ENCODE data around the gene PFKFB2. TPM values are rescaled to one million over a fixed set of nuclear protein-coding genes. Genes with fewer than 3 reads are reported as not detected.

PFKFB2 gene
- total RNA-seq, 1 donor: 14.5 TPM

DNA sequence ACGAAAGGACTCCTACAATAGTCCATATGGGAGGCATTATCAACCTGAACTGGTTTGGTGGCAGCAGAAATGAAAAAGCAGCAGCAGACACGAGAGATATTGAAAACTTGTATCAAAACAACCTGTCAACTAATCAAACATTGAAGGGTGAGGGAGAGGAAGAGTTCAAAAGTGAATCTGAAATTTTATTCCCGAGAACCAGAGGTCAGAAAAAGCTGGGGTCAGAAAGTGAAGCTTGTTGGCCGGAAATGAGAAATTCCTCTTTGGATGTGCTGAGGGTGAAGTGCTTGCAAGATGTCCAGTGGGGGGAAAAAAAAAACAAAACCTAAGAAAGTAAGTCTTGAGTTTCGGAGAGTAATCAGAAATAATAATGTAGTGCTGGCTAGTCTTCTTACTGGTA, 49.1 kb downstream of the PFKFB2 start:
- Histone ChIP-seq H3K4me2 (ENCODE audit: insufficient read depth, low read length) (no peak overlapping the region), H3K79me2 (ENCODE audit: insufficient read depth, low read length) (no peaks in the 10 kb centered on the region), H2AFZ (ENCODE audit: low read length) (no peak overlapping the region), H3K4me3 (ENCODE audit: insufficient read depth, low read length) (no peak overlapping the region), H3K36me3 (ENCODE audit: insufficient read depth, low read length) (no peaks in the 10 kb centered on the region), H3K27me3 (ENCODE audit: insufficient read depth, low read length) (no peaks in the 10 kb centered on the region), H3K9me3 (ENCODE audit: low read depth, low read length) (no peaks in the 10 kb centered on the region), H3K4me1 (ENCODE audit: insufficient read depth, low read length) (no peaks in the 10 kb centered on the region), H4K20me1 (ENCODE audit: insufficient read depth, low read length) (no peaks in the 10 kb centered on the region), H3K27ac (ENCODE audit: low read depth, low read length) (no peak overlapping the region)
- TF ChIP-seq, protein P1, sequence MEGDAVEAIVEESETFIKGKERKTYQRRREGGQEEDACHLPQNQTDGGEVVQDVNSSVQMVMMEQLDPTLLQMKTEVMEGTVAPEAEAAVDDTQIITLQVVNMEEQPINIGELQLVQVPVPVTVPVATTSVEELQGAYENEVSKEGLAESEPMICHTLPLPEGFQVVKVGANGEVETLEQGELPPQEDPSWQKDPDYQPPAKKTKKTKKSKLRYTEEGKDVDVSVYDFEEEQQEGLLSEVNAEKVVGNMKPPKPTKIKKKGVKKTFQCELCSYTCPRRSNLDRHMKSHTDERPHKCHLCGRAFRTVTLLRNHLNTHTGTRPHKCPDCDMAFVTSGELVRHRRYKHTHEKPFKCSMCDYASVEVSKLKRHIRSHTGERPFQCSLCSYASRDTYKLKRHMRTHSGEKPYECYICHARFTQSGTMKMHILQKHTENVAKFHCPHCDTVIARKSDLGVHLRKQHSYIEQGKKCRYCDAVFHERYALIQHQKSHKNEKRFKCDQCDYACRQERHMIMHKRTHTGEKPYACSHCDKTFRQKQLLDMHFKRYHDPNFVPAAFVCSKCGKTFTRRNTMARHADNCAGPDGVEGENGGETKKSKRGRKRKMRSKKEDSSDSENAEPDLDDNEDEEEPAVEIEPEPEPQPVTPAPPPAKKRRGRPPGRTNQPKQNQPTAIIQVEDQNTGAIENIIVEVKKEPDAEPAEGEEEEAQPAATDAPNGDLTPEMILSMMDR (IDR thresholded peaks at IDR 0.05; ENCODE audit: extremely low read depth, low read depth, low read length): no peak
- no peak for DNase-seq (ENCODE audit: insufficient read length, low spot score, missing footprints)

DNA sequence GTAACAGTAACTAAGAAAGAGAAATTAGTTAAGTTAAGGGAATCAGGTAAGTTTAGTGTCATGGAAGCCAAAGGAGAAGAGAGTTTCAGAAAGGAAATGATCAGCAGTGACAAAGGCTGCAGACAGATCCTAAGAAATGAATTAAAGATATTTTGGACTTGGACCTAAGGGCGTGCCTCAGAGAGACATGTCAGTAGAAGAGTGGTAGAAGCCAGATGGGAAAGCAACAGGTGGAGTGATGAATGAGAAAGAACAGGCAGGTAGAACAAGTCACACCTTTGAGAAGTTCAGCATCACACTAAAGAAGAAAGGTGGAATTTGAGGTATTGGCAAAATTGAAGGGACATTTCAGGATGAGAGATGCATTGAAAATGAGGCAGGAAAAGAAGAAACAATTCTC, 49.6 kb downstream of the PFKFB2 start:
- H3K4me1 ChIP-seq (ENCODE audit: insufficient read depth, low read length): no peaks in the 10 kb centered on the region
- no peak for DNase-seq (ENCODE audit: insufficient read length, low spot score, missing footprints)
- H3K4me2 ChIP-seq (ENCODE audit: insufficient read depth, low read length): no peak overlapping the region
- H4K20me1 ChIP-seq (ENCODE audit: insufficient read depth, low read length): no peaks in the 10 kb centered on the region
- H3K36me3 ChIP-seq (ENCODE audit: insufficient read depth, low read length): no peaks in the 10 kb centered on the region
- H3K4me3 ChIP-seq (ENCODE audit: insufficient read depth, low read length): no peak overlapping the region
- no peak overlapping the region for H2AFZ ChIP-seq (ENCODE audit: low read length)
- H3K27me3 ChIP-seq (ENCODE audit: insufficient read depth, low read length): no peaks in the 10 kb centered on the region
- TF ChIP-seq, protein P1 (IDR thresholded peaks at IDR 0.05; ENCODE audit: extremely low read depth, low read depth, low read length): no peak
- H3K79me2 ChIP-seq (ENCODE audit: insufficient read depth, low read length): no peaks in the 10 kb centered on the region
- no peaks in the 10 kb centered on the region for H3K9me3 ChIP-seq (ENCODE audit: low read depth, low read length)
- H3K27ac ChIP-seq (ENCODE audit: low read depth, low read length): no peak overlapping the region

DNA sequence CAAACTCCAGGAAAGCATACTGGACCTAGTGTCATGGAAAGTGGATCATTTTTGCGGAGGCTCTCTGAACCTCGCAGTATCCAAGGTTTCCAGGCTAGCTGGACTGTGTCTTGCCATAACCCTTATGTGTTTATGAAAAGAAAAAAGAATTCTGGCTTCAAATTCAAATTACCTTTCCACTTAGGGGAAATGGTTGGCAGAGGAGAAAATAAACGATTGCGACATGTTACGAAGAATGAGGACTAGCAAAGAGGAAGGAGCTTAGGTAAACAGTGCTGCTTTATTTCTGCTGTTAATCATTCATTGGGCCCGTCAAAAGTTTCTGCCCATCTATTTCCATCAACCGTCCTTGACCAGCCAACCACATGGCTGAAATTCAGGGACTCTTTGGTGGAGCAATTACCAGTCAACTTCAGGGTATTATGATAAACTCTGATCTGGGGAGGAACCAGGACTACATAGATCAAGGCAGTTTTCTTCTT, 50.9 kb downstream of the PFKFB2 start, which contains the start of gene C4BPA:
Gene C4BPA, plus strand, starts transcription at position 342 of the 482 bp plus-strand sequence. CDS start 8,793 bp downstream, outside the sequence.
- no peaks in the 10 kb centered on the region for H3K79me2 ChIP-seq (ENCODE audit: insufficient read depth, low read length)
- TF ChIP-seq, protein P1 (IDR thresholded peaks at IDR 0.05; ENCODE audit: extremely low read depth, low read depth, low read length): no peak
- H3K36me3 ChIP-seq (ENCODE audit: insufficient read depth, low read length): no peaks in the 10 kb centered on the region
- no peak for DNase-seq (ENCODE audit: insufficient read length, low spot score, missing footprints)
- no peaks in the 10 kb centered on the region for H3K4me1 ChIP-seq (ENCODE audit: insufficient read depth, low read length)
- no peak within 1 kb of the TSS for H3K4me2 ChIP-seq (ENCODE audit: insufficient read depth, low read length)
- no peak within 1 kb of the TSS for H2AFZ ChIP-seq (ENCODE audit: low read length)
- no peak within 1 kb of the TSS for H3K27ac ChIP-seq (ENCODE audit: low read depth, low read length)
- H3K27me3 ChIP-seq (ENCODE audit: insufficient read depth, low read length): no peaks in the 10 kb centered on the region
- no peaks in the 10 kb centered on the region for H3K9me3 ChIP-seq (ENCODE audit: low read depth, low read length)
- H4K20me1 ChIP-seq (ENCODE audit: insufficient read depth, low read length): no peaks in the 10 kb centered on the region
- H3K4me3 ChIP-seq (ENCODE audit: insufficient read depth, low read length): no peak within 1 kb of the TSS

DNA sequence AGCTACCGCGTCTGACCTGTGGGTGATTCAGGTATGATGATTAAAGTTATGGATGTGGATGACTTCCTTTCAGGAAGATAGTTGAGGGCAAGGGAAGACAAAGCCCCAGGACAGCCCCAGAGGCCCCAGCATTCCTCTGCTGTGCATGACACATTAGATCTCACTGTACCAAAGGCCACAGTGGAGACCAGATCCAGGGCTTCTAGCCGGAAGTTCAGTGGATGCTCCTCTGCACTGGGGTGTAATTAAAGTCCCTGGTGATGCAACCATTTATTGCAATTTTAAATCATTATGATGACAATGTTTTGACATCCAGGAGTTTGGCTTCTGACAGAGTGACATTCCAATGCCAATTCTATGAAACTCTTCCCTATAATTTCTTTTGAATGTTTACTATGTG, 55.9 kb downstream of the PFKFB2 start:
- Histone ChIP-seq H3K27me3 (ENCODE audit: insufficient read depth, low read length) (no peaks in the 10 kb centered on the region), H4K20me1 (ENCODE audit: insufficient read depth, low read length) (no peaks in the 10 kb centered on the region), H3K4me3 (ENCODE audit: insufficient read depth, low read length) (no peak overlapping the region), H3K36me3 (ENCODE audit: insufficient read depth, low read length) (no peaks in the 10 kb centered on the region), H2AFZ (ENCODE audit: low read length) (no peak overlapping the region), H3K9me3 (ENCODE audit: low read depth, low read length) (no peaks in the 10 kb centered on the region), H3K79me2 (ENCODE audit: insufficient read depth, low read length) (no peaks in the 10 kb centered on the region), H3K27ac (ENCODE audit: low read depth, low read length) (no peak overlapping the region), H3K4me1 (ENCODE audit: insufficient read depth, low read length) (no peaks in the 10 kb centered on the region), H3K4me2 (ENCODE audit: insufficient read depth, low read length) (no peak overlapping the region)
- no peak for DNase-seq (ENCODE audit: insufficient read length, low spot score, missing footprints)
- TF ChIP-seq, protein P1 (IDR thresholded peaks at IDR 0.05; ENCODE audit: extremely low read depth, low read depth, low read length): no peak
